PC-9 (cell line): Measurements from ENCODE around the gene HMHB1. TPM values are rescaled to one million over a fixed set of nuclear protein-coding genes. Genes with fewer than 3 reads are reported as not detected.

ENCODE experiments used
- BruUV-seq: library from RNA; stranded (reverse); fragments of 400-500 nt; replicated peaks from 2 replicates; lab custom pipeline; 2021; lab: Mats Ljungman, UMichigan
- CTCF ChIA-PET: fragments of 300-600 bp; sonication (Branson Sonifier 250); formaldehyde crosslinking; loops from one replicate; lab custom pipeline; 2022; ENCODE audit warnings: antibody characterized with exemption; lab: Charles Lee
- POLR2A ChIA-PET: fragments of 300-600 bp; sonication (Branson Sonifier 250); formaldehyde crosslinking; loops from one replicate; lab custom pipeline; 2022; ENCODE audit warnings: antibody characterized with exemption; ENCODE audit not compliant: unreplicated experiment; lab: Charles Lee
- DNase-seq, 2 experiments: peaks; one replicate each; pipeline versions ENCODE4 v3.0.0 to v3.0.0-alpha.2; 2015 to 2022; ENCODE audit warnings: mixed read lengths in 1 of 2
- H2AFZ ChIP-seq: fragments of 200-600 bp; sonication (generic); 2 replicates; pipeline ENCODE4 v1.8.1; 2017; ENCODE audit warnings: antibody characterized with exemption
- H3F3A ChIP-seq: fragments of 200-600 bp; sonication (generic); 2 replicates; pipeline ENCODE4 v1.8.1; 2017; ENCODE audit warnings: antibody characterized with exemption, mild to moderate bottlenecking, low read depth; ENCODE audit not compliant: insufficient read depth
- H3K27ac ChIP-seq: fragments of 200-600 bp; sonication (generic); 2 replicates; pipeline ENCODE4 v1.6.1; 2016; ENCODE audit warnings: mixed run types
- H3K27me3 ChIP-seq: fragments of 200-600 bp; sonication (generic); 2 replicates; pipeline ENCODE4 v1.6.1; 2016; ENCODE audit warnings: low read depth, mixed run types; ENCODE audit not compliant: insufficient read depth
- H3K36me3 ChIP-seq: fragments of 200-600 bp; sonication (generic); 2 replicates; pipeline ENCODE4 v1.6.1; 2016; ENCODE audit warnings: low read depth, mixed run types
- H3K4me1 ChIP-seq: fragments of 200-600 bp; sonication (generic); replicated peaks from 2 replicates; pipeline ENCODE4 v1.6.1; 2016; ENCODE audit warnings: mixed run types; ENCODE audit not compliant: insufficient read depth
- H3K4me2 ChIP-seq: fragments of 200-600 bp; sonication (generic); 2 replicates; pipeline ENCODE4 v1.6.1; 2017; ENCODE audit warnings: mixed run types
- H3K4me3 ChIP-seq: fragments of 200-600 bp; sonication (generic); 2 replicates; pipeline ENCODE4 v1.6.1; 2016; ENCODE audit warnings: mixed run types
- H3K79me2 ChIP-seq: fragments of 200-600 bp; sonication (generic); 2 replicates; pipeline ENCODE4 v1.6.1; 2017; ENCODE audit warnings: low read depth, mixed run types
- H3K9me2 ChIP-seq: fragments of 200-600 bp; sonication (generic); 2 replicates; pipeline ENCODE4 v1.8.1; 2017; ENCODE audit warnings: mild to moderate bottlenecking; ENCODE audit not compliant: insufficient read depth
- H3K9me3 ChIP-seq: fragments of 200-600 bp; sonication (generic); 2 replicates; pipeline ENCODE4 v1.8.1; 2016; ENCODE audit warnings: low read depth; ENCODE audit not compliant: insufficient read depth
- H4K20me1 ChIP-seq: fragments of 200-600 bp; sonication (generic); 2 replicates; pipeline ENCODE4 v1.8.1; 2017; ENCODE audit not compliant: insufficient read depth
- EZH2 ChIP-seq: fragments of 200-600 bp; sonication (generic); IDR thresholded peaks from 2 replicates; pipeline ENCODE4 v1.8.0; 2017; ENCODE audit warnings: antibody characterized with exemption, low read depth
- intact Hi-C: fragments of 100-400 bp; cut with micrococcal nuclease; formaldehyde crosslinking; loops from one replicate; pipeline ENCODE4 v1.10.0; 2022; ENCODE audit not compliant: unreplicated experiment
- total RNA-seq: library from RNA; stranded (reverse); gene quantifications from 2 replicates; pipeline ENCODE4 v1.2.3, GENCODE V29; 2021
- TF ChIP-seq, protein P1 (sequence below): fragments of 200-600 bp; sonication (generic); conservative IDR thresholded peaks from 2 replicates; pipeline ENCODE4 v1.6.1; 2017; ENCODE audit warnings: mixed run types, antibody characterized with exemption, mild to moderate bottlenecking, moderate library complexity

The HMHB1 gene
- total RNA-seq, 1 experiment from 2014 or later: not detected

- intact Hi-C loops: no loop called here
- no TSS peak for BruUV-seq
- no peak overlapping the region for H2AFZ ChIP-seq
Measured at GRCh38 chr5:143791848-143792731, 19.9 kb upstream of the HMHB1 start.

GRCh38 chr5:143793249-143793648 lies 18.7 kb upstream of the HMHB1 start:
- intact Hi-C loops: no loop called here
- POLR2A ChIA-PET: no interaction called here
- H3K4me1 ChIP-seq: no peaks in the 10 kb centered on the region
- no peaks in the 10 kb centered on the region for H4K20me1 ChIP-seq
- BruUV-seq: no TSS peak
- CTCF ChIA-PET: no interaction called here
- H3K79me2 ChIP-seq: no peaks in the 10 kb centered on the region
- no peak for DNase-seq
- H3F3A ChIP-seq: no peaks in the 10 kb centered on the region
- no peaks in the 10 kb centered on the region for H3K9me2 ChIP-seq
- no peaks in the 10 kb centered on the region for H3K27me3 ChIP-seq
- H3K36me3 ChIP-seq: no peaks in the 10 kb centered on the region
- TF ChIP-seq EZH2: no peak
- TF ChIP-seq, protein P1, sequence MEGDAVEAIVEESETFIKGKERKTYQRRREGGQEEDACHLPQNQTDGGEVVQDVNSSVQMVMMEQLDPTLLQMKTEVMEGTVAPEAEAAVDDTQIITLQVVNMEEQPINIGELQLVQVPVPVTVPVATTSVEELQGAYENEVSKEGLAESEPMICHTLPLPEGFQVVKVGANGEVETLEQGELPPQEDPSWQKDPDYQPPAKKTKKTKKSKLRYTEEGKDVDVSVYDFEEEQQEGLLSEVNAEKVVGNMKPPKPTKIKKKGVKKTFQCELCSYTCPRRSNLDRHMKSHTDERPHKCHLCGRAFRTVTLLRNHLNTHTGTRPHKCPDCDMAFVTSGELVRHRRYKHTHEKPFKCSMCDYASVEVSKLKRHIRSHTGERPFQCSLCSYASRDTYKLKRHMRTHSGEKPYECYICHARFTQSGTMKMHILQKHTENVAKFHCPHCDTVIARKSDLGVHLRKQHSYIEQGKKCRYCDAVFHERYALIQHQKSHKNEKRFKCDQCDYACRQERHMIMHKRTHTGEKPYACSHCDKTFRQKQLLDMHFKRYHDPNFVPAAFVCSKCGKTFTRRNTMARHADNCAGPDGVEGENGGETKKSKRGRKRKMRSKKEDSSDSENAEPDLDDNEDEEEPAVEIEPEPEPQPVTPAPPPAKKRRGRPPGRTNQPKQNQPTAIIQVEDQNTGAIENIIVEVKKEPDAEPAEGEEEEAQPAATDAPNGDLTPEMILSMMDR: no peak
- no peak overlapping the region for H3K27ac ChIP-seq
- no peaks in the 10 kb centered on the region for H3K9me3 ChIP-seq
- no peak overlapping the region for H3K4me3 ChIP-seq
- no peak overlapping the region for H3K4me2 ChIP-seq
- no peak overlapping the region for H2AFZ ChIP-seq

More at GRCh38 chr5:143791848-143792731, 19.9 kb upstream of the HMHB1 start:
- H3K79me2 ChIP-seq: no peaks in the 10 kb centered on the region
- no peaks in the 10 kb centered on the region for H3K9me2 ChIP-seq
- no peaks in the 10 kb centered on the region for H4K20me1 ChIP-seq
- no peak overlapping the region for H3K4me2 ChIP-seq
- TF ChIP-seq, protein P1: no peak
- no peak overlapping the region for H3K27ac ChIP-seq
- no peaks in the 10 kb centered on the region for H3K27me3 ChIP-seq
- CTCF ChIA-PET: no interaction called here
- no peaks in the 10 kb centered on the region for H3K36me3 ChIP-seq
- H3K4me3 ChIP-seq: no peak overlapping the region
- H3K4me1 ChIP-seq: no peaks in the 10 kb centered on the region
- no peak for DNase-seq
- POLR2A ChIA-PET: no interaction called here
- H3F3A ChIP-seq: no peaks in the 10 kb centered on the region
- no peaks in the 10 kb centered on the region for H3K9me3 ChIP-seq

DNA sequence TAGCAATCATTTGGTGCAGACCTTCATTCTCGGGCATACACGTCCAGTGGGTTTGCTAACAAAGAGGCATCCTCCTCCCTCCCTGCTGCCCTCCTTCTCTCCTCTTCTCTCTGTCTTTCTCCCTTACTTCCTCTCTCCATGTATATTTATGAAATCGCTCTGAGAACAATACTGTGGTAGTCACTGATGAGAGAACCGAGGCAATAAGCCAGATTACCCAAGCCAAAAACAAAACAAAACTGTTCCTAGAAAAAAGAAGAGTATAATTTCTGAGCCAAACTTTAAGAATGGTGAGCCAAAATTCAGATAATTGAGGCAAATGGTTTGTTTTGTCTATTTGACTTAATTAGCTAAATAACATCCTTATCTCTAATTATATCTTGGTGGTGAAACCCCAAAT lies 15.8 kb upstream of the HMHB1 start:
- Histone ChIP-seq H3K4me2 (no peak overlapping the region), H3K36me3 (no peaks in the 10 kb centered on the region), H3K4me3 (no peak overlapping the region), H2AFZ (no peak overlapping the region), H4K20me1 (no peaks in the 10 kb centered on the region), H3K27ac (no peak overlapping the region), H3F3A (no peaks in the 10 kb centered on the region), H3K9me2 (no peaks in the 10 kb centered on the region), H3K79me2 (no peaks in the 10 kb centered on the region), H3K9me3 (no peaks in the 10 kb centered on the region), H3K4me1 (no peaks in the 10 kb centered on the region), H3K27me3 (no peaks in the 10 kb centered on the region)
- POLR2A ChIA-PET: no interaction called here
- intact Hi-C loops: no loop called here
- TF ChIP-seq EZH2: no peak
- TF ChIP-seq, protein P1: no peak
- CTCF ChIA-PET: no interaction called here
- no TSS peak for BruUV-seq
- no peak for DNase-seq
